GM06990 (cell line): Measurements from ENCODE around the gene ADARB2.

Source experiments
- DNase-seq: peaks from one replicate; pipeline ENCODE4 v3.0.0-alpha.2; 2011; ENCODE audit not compliant: insufficient read length; ENCODE audit errors: extremely low read depth
- H3K27me3 ChIP-seq: replicated peaks from 2 replicates; pipeline ENCODE4 v1.6.0; 2011; ENCODE audit warnings: low read length; ENCODE audit not compliant: control insufficient read depth, insufficient read depth
- H3K36me3 ChIP-seq: 2 replicates; pipeline ENCODE4 v1.5.1; 2011; ENCODE audit warnings: low read length; ENCODE audit not compliant: control insufficient read depth, insufficient read depth
- H3K4me3 ChIP-seq: replicated peaks from 2 replicates; pipeline ENCODE4 v1.5.1; 2011; ENCODE audit warnings: low read depth, mild to moderate bottlenecking, control low read depth, low read length
- CTCF ChIP-seq: IDR thresholded peaks from 2 replicates; pipeline ENCODE4 v1.5.1; 2011; ENCODE audit warnings: low read length, control low read depth, mild to moderate bottlenecking, inconsistent platforms; ENCODE audit not compliant: insufficient read depth, poor library complexity, severe bottlenecking

ADARB2 gene

GRCh38 chr10:1521741-1522140 lies 215.6 kb downstream of the ADARB2 start:
- Histone ChIP-seq H3K36me3 (peaks cover 2% of the 10 kb centered on the region; the same call in 1 of the 2 replicates), H3K4me3 (no peak overlapping the region), H3K27me3 (no peaks in the 10 kb centered on the region)
- no peak for TF ChIP-seq CTCF
- DNase-seq = no peak

GRCh38 chr10:1520909-1521565 lies 216.3 kb downstream of the ADARB2 start:
- Histone ChIP-seq H3K36me3 (peaks cover 2% of the 10 kb centered on the region; the same call in 1 of the 2 replicates), H3K27me3 (no peaks in the 10 kb centered on the region), H3K4me3 (no peak overlapping the region)
- DNase-seq = no peak
- TF ChIP-seq CTCF = no peak

- Histone ChIP-seq H3K4me3 (no peak overlapping the region), H3K36me3 (no peaks in the 10 kb centered on the region), H3K27me3 (no peaks in the 10 kb centered on the region)
- TF ChIP-seq CTCF = no peak
- no peak for DNase-seq
Measured at GRCh38 chr10:1519391-1519790, 217.9 kb downstream of the ADARB2 start.

GRCh38 chr10:1517684-1518083 lies 219.6 kb downstream of the ADARB2 start:
- DNase-seq = no peak
- Histone ChIP-seq H3K4me3 (no peak overlapping the region), H3K27me3 (no peaks in the 10 kb centered on the region), H3K36me3 (no peaks in the 10 kb centered on the region)
- no peak for TF ChIP-seq CTCF

- Histone ChIP-seq H3K4me3 (no peak overlapping the region), H3K36me3 (no peaks in the 10 kb centered on the region), H3K27me3 (no peaks in the 10 kb centered on the region)
- no peak for DNase-seq
- TF ChIP-seq CTCF = no peak
Measured at GRCh38 chr10:1516492-1517165, 220.7 kb downstream of the ADARB2 start.
